ENCODE data around the gene JPT2.

Gene JPT2

DNA sequence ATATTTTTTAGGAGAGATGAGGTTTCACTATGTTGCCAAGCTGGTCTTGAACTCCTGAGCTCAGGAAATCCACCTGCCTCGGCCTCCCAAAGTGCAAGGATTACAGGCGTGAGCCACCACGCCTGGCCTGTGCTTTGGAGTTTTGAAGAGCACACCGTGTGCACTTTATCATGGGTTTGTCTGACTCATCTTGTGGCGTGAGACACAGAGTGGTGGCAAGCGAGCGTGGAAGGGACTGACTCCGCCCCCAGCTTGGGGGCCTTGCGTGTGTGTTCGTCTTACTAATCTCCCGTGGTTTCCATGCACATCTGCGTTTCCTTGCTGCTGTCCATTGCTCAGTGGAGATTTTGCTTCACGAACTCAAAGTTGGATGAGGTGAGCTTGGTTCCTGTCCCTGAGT is 43.0 kb upstream of the JPT2 start:
- H3K4me3 ChIP-seq (ENCODE audit: low read depth, low read length) = no peak overlapping the region
- TF ChIP-seq, protein P1, sequence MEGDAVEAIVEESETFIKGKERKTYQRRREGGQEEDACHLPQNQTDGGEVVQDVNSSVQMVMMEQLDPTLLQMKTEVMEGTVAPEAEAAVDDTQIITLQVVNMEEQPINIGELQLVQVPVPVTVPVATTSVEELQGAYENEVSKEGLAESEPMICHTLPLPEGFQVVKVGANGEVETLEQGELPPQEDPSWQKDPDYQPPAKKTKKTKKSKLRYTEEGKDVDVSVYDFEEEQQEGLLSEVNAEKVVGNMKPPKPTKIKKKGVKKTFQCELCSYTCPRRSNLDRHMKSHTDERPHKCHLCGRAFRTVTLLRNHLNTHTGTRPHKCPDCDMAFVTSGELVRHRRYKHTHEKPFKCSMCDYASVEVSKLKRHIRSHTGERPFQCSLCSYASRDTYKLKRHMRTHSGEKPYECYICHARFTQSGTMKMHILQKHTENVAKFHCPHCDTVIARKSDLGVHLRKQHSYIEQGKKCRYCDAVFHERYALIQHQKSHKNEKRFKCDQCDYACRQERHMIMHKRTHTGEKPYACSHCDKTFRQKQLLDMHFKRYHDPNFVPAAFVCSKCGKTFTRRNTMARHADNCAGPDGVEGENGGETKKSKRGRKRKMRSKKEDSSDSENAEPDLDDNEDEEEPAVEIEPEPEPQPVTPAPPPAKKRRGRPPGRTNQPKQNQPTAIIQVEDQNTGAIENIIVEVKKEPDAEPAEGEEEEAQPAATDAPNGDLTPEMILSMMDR (IDR thresholded peaks at IDR 0.05; ENCODE audit: low read depth, low read length) = no peak

DNA sequence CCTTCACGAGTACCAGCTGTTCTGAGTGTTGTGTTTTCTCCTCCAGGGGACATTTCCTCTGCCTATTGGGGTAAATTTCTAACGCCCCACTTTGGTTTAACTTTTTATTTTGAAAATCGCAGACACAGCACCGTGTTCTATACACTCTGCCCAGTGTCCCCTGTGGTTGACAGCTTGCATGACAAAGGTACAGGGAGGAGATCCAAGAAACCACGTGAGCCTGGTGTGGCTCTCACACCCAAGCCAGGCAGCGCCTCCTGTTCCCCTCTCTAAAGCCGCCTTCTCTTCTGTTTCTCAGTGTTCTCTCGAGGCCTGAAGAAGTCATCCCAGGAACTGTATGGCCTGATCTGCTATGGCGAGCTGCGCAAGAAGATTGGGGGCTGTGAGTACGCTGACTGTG is 40.6 kb upstream of the JPT2 start:
- TF ChIP-seq, protein P1 (IDR thresholded peaks at IDR 0.05; ENCODE audit: low read depth, low read length) = no peak

DNA sequence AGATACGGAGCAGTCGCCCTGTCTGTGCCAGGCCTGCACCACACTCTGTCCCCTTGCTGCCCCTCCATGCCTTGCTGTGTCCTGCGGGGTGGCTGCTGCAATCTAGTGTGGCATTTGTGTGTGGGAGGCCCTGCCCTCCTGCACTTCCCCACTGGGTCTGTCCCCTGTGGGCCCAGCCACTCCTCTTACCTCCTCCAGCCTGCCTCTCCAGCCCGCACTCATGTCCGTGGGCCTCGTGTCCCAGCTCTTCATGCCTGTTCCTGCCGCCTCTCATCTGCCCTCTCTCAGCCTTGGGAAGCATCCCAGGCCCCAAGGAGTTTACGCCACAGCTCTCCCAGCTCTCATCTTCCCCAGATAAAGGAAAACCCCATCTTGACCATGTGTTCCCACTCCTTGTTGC is 39.3 kb upstream of the JPT2 start:
- TF ChIP-seq, protein P1 (IDR thresholded peaks at IDR 0.05; ENCODE audit: low read depth, low read length) = no peak
- no peak overlapping the region for H3K4me3 ChIP-seq (ENCODE audit: low read depth, low read length)

More for the DNA sequence above, 40.6 kb upstream of the JPT2 start:
- H3K4me3 ChIP-seq (ENCODE audit: low read depth, low read length) = no peak overlapping the region

DNA sequence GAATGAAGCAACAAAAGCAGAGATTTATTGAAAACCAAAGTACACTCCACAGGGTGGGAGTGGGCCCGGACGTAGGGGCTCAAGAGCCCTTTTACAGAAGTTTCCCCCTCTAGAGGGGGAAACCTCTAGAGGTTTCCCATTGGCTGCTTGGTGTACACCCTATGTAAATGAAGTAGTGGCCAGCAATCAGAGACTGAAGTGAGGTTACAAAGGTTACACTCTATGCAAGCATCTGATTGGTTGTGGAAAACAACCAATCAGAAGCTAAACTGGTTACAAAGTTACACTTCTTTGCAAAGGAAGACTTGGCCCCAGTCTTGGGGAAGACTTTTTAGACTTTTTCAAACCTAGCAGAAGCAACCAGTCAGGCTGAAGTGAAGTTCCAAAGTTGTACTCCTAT is 38.8 kb upstream of the JPT2 start:
- no peak overlapping the region for H3K4me3 ChIP-seq (ENCODE audit: low read depth, low read length)
- TF ChIP-seq, protein P1 (IDR thresholded peaks at IDR 0.05; ENCODE audit: low read depth, low read length) = no peak

DNA sequence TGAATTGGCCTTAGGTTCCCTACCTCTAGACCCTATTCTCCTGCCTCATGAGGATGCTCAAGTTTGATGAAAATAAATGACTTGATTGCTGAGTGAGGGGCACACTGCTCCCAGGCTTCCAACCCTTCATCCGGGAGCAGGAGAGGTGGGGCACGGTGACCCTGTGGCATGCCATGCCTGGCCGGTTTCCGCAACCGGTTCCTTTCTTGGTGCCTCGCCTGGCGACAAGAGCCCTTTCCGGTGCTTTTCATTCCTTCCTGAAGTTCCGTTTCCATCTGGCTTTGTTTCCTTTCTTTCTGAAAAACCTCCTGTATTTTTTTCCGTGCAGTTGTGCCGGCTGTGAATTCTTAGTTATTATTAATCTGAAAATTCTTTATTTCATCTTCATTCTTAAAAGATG is 38.2 kb upstream of the JPT2 start:
- TF ChIP-seq, protein P1 (IDR thresholded peaks at IDR 0.05; ENCODE audit: low read depth, low read length) = no peak
- H3K4me3 ChIP-seq (ENCODE audit: low read depth, low read length) = no peak overlapping the region

DNA sequence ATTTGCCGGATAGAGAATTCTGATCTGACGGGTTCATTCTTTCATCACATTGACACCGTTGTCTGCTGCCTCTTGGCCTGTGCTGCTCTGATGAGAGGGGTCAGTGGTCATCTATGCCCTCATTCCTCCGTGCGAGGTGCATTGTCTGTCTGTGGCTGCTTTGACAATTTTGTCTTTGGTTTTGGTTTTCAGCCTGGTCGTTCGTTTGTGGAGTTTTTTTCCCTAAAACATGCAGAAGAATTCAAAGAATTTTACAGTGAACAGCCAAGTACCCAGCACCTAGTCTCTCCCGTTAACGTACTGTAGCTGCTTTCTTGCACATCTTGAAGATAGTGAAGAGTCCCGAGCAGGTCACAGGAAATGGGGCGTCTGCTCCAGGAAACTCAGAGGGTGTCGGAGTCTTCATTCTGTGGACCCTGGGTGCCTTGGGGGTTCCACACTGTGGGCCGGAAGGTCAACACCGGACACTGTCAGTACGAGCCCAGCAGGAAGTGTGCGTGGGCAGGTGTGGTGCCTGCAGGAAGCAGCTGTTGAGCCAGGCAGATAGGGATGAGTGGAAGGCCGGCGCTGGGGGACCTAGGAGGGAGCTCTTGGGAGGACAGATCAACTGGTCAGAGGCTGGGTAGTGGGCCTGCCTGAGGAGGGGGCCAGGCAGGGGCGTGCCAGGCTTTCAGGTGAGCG is 37.7 kb upstream of the JPT2 start:
- TF ChIP-seq, protein P1 (IDR thresholded peaks at IDR 0.05; ENCODE audit: low read depth, low read length) = no peak
- H3K4me3 ChIP-seq (ENCODE audit: low read depth, low read length) = no peak overlapping the region

DNA sequence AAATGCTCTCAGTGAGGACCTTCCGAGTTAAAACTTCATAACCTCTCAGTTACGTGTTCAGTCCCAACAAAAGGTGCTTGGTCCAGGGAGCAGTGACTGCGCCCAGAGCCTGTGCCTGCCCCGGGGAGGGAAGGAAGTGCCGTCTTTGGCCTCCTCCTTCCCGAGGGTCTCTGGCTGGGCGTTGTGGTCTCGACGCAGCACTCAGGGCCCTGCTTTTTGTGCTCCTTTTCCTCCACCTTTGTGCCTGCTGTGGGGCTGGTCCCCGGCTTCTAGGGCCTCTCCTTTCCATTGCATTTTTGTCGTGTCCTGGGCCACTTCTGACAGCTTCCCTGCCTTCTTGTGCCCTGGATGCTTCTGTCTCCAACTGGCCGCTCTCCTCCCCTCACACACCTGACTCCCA is 36.8 kb upstream of the JPT2 start:
- no peak overlapping the region for H3K4me3 ChIP-seq (ENCODE audit: low read depth, low read length)

More for the DNA sequence above, 36.8 kb upstream of the JPT2 start:
- TF ChIP-seq, protein P1 (IDR thresholded peaks at IDR 0.05; ENCODE audit: low read depth, low read length) = no peak

Measured in WI38 (cell line).